HCT116 (cell line): Measurements from ENCODE around the gene DDX3Y.

Source experiments
- CBX3 ChIP-seq: IDR thresholded peaks from 2 replicates; pipeline ENCODE4 v1.6.1; 2012; ENCODE audit warnings: low read depth
- CEBPB ChIP-seq: IDR thresholded peaks from 2 replicates; pipeline ENCODE4 v1.6.1; 2012; ENCODE audit warnings: low read depth
- CTCF ChIP-seq, 3 experiments: fragments of 200-600 bp in 1 of 3; sonication (generic) in 1 of 3; IDR thresholded peaks in 2 of 3; conservative IDR thresholded peaks in 1 of 3; 2 replicates each; pipeline ENCODE4 v1.5.1; 2012 to 2017; ENCODE audit warnings: low read depth in 2 of 3, low read length in 2 of 3, antibody characterized with exemption in 1 of 3, borderline replicate concordance in 1 of 3, control low read depth in 1 of 3, mild to moderate bottlenecking in 1 of 3, mixed read lengths in 1 of 3, mixed run types in 1 of 3, moderate library complexity in 1 of 3; ENCODE audit not compliant: insufficient read depth in 1 of 3
- EGR1 ChIP-seq: IDR thresholded peaks from 2 replicates; pipeline ENCODE4 v1.6.1; 2012; ENCODE audit warnings: low read depth
- EZH2 ChIP-seq: fragments of 200-600 bp; sonication (generic); IDR thresholded peaks from 2 replicates; pipeline ENCODE4 v1.6.1; 2017; ENCODE audit warnings: antibody characterized with exemption, mixed run types
- EZH2phosphoT487 ChIP-seq: fragments of 200-600 bp; IDR thresholded peaks from 2 replicates; pipeline ENCODE4 v1.6.1; 2018; ENCODE audit warnings: antibody characterized with exemption, borderline replicate concordance
- POLR2A ChIP-seq: IDR thresholded peaks from 2 replicates; pipeline ENCODE4 v1.7.0; 2011; ENCODE audit warnings: borderline replicate concordance; ENCODE audit not compliant: insufficient read depth, insufficient read length; ENCODE audit errors: extremely low read depth
- RAD21 ChIP-seq: IDR thresholded peaks from 2 replicates; pipeline ENCODE4 v1.6.1; 2012; ENCODE audit warnings: low read depth, mild to moderate bottlenecking
- SIN3A ChIP-seq: IDR thresholded peaks from 2 replicates; pipeline ENCODE4 v1.6.1; 2012; ENCODE audit warnings: low read depth
- TCF7L2 ChIP-seq: IDR thresholded peaks from 2 replicates; pipeline ENCODE4 v1.7.0; 2011; ENCODE audit warnings: borderline replicate concordance, inconsistent platforms; ENCODE audit not compliant: insufficient read depth, insufficient read length; ENCODE audit errors: extremely low read depth
- YY1 ChIP-seq: IDR thresholded peaks from 2 replicates; pipeline ENCODE4 v1.6.1; 2011; ENCODE audit warnings: low read length, low read depth, moderate library complexity, mild to moderate bottlenecking; ENCODE audit not compliant: insufficient replicate concordance; ENCODE audit errors: extremely low read depth
- ZFX ChIP-seq: fragments of 450-650 bp; IDR thresholded peaks from 2 replicates; pipeline ENCODE4 v1.6.1; 2017
- ZNF274 ChIP-seq: fragments of 200-500 bp; sonication (Bioruptor generic); IDR thresholded peaks from 2 replicates; pipeline ENCODE4 v1.6.1; 2014; ENCODE audit warnings: mild to moderate bottlenecking, low read depth, low read length, inconsistent platforms

DNA sequence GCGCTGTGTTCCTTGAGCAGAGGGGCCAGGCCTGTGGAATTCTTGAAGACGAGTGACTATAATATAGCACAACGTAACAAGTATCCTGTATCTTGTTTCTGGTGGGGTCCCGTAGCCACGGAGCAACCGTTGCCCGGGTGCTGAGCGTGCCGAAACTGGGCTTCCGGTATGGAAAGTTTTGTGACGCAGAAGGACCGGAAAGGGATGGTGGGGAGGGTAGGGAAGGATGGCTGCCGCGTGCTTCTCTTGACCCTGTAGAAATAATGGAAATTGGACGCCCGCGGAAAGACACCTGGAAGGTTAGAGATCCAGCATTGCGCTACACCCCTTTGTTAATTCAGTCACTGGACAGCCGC is 827 bp downstream of the DDX3Y start:
- TF ChIP-seq CTCF (IDR thresholded peaks at IDR 0.05 in 2 of 3, conservative IDR thresholded peaks at IDR 0.05 in 1 of 3; ENCODE audit: borderline replicate concordance in 1 of 3, insufficient read depth in 1 of 3, low read depth in 2 of 3, low read length in 2 of 3) (no peak), CBX3 (no peak), ZNF274 (no peak), SIN3A (no peak), EZH2 (no peak), CEBPB (no peak), POLR2A (no peak), YY1 (no peak), TCF7L2 (no peak), EZH2phosphoT487 (no peak), ZFX (no peak), RAD21 (no peak), EGR1 (no peak)
